Osteoblast (primary cell): ENCODE measurements around the gene SYNDIG1L. TPM values are rescaled to one million over a fixed set of nuclear protein-coding genes. Genes with fewer than 3 reads are reported as not detected.

ENCODE experiments used
- DNase-seq: peaks from one replicate; pipeline ENCODE4 v3.0.0; 2011; ENCODE audit warnings: low spot score, mixed read lengths; ENCODE audit not compliant: insufficient read length; ENCODE audit errors: missing footprints
- H2AFZ ChIP-seq: 2 replicates; pipeline ENCODE4 v1.6.0; 2011; ENCODE audit warnings: mild to moderate bottlenecking, low read length
- H3K27ac ChIP-seq: 2 replicates; pipeline ENCODE4 v1.5.1; 2011; ENCODE audit warnings: mild to moderate bottlenecking, low read depth, low read length, moderate library complexity
- H3K27me3 ChIP-seq: 2 replicates; pipeline ENCODE4 v1.6.0; 2012; ENCODE audit warnings: mild to moderate bottlenecking, control low read depth, inconsistent platforms, low read length, moderate library complexity; ENCODE audit not compliant: insufficient read depth
- H3K36me3 ChIP-seq: 2 replicates; pipeline ENCODE4 v1.5.1; 2011; ENCODE audit warnings: mild to moderate bottlenecking, low read length, control low read depth, moderate library complexity; ENCODE audit not compliant: insufficient read depth
- H3K4me1 ChIP-seq: 2 replicates; pipeline ENCODE4 v1.5.1; 2011; ENCODE audit warnings: mild to moderate bottlenecking, low read length, control low read depth, moderate library complexity; ENCODE audit not compliant: insufficient read depth
- H3K4me2 ChIP-seq: 2 replicates; pipeline ENCODE4 v1.6.0; 2011; ENCODE audit warnings: mild to moderate bottlenecking, low read length; ENCODE audit not compliant: insufficient read depth
- H3K4me3 ChIP-seq: fragments of 200-600 bp; sonication (generic); 3 replicates; pipeline ENCODE4 v1.5.1; 2012; ENCODE audit warnings: mild to moderate bottlenecking, low read length, inconsistent platforms; ENCODE audit not compliant: insufficient read depth
- H3K79me2 ChIP-seq: 2 replicates; pipeline ENCODE4 v1.6.0; 2012; ENCODE audit warnings: mild to moderate bottlenecking, low read length, control low read depth, inconsistent platforms; ENCODE audit not compliant: insufficient read depth
- H3K9me3 ChIP-seq: 2 replicates; pipeline ENCODE4 v1.5.1; 2011; ENCODE audit warnings: low read depth, low read length, control low read depth
- H4K20me1 ChIP-seq: 2 replicates; pipeline ENCODE4 v1.6.0; 2012; ENCODE audit warnings: mild to moderate bottlenecking, low read length, control low read depth; ENCODE audit not compliant: insufficient read depth
- CTCF ChIP-seq: IDR thresholded peaks from 2 replicates; pipeline ENCODE4 v1.5.1; 2011; ENCODE audit warnings: mild to moderate bottlenecking, low read depth, low read length, moderate library complexity; ENCODE audit errors: extremely low read depth
- total RNA-seq: library from RNA; depleted of rRNA; stranded (reverse); fragments of >200 nt; gene quantifications from 2 replicates; pipeline ENCODE4 v1.2.3, GENCODE V29; 2012

The SYNDIG1L gene
- total RNA-seq, 1 donor, result not detected

GRCh38 chr14:74407021-74407800 is 18.8 kb downstream of the SYNDIG1L start:
- DNase-seq, result no peak
- Histone ChIP-seq H3K4me2 (no peak overlapping the region), H3K4me3 (no peak overlapping the region), H3K27ac (no peak overlapping the region), H3K79me2 (no peaks in the 10 kb centered on the region), H3K27me3 (peaks cover 7% of the 10 kb centered on the region), H3K36me3 (no peaks in the 10 kb centered on the region), H4K20me1 (no peaks in the 10 kb centered on the region), H3K4me1 (no peaks in the 10 kb centered on the region), H3K9me3 (no peaks in the 10 kb centered on the region), H2AFZ (no peak overlapping the region)
- TF ChIP-seq CTCF, result no peak

- H3K79me2 ChIP-seq, result no peaks in the 10 kb centered on the region
- no peak for TF ChIP-seq CTCF
- no peaks in the 10 kb centered on the region for H3K4me1 ChIP-seq
- H3K27ac ChIP-seq, result no peak overlapping the region
- no peaks in the 10 kb centered on the region for H3K36me3 ChIP-seq
- no peak overlapping the region for H3K4me3 ChIP-seq
- no peaks in the 10 kb centered on the region for H3K9me3 ChIP-seq
- H4K20me1 ChIP-seq, result no peaks in the 10 kb centered on the region
- no peak overlapping the region for H3K4me2 ChIP-seq
- H2AFZ ChIP-seq, result no peak overlapping the region
- peaks cover 18% of the 10 kb centered on the region for H3K27me3 ChIP-seq
- no peak for DNase-seq
These were observed 20.3 kb downstream of the SYNDIG1L start for GRCh38 chr14:74405663-74406062.

- Histone ChIP-seq H3K4me2 (no peak overlapping the region), H2AFZ (no peak overlapping the region), H3K4me3 (no peak overlapping the region), H3K36me3 (no peaks in the 10 kb centered on the region), H3K27ac (no peak overlapping the region), H3K4me1 (no peaks in the 10 kb centered on the region), H4K20me1 (no peaks in the 10 kb centered on the region), H3K9me3 (no peaks in the 10 kb centered on the region), H3K27me3 (peaks cover 23% of the 10 kb centered on the region), H3K79me2 (no peaks in the 10 kb centered on the region)
- no peak for DNase-seq
- no peak for TF ChIP-seq CTCF
These were observed 21.6 kb downstream of the SYNDIG1L start for GRCh38 chr14:74404435-74404834.

GRCh38 chr14:74403619-74404417 is 22.2 kb downstream of the SYNDIG1L start:
- no peaks in the 10 kb centered on the region for H3K36me3 ChIP-seq
- H3K27me3 ChIP-seq, result peaks cover 23% of the 10 kb centered on the region
- no peak for DNase-seq
- H3K4me2 ChIP-seq, result no peak overlapping the region
- H4K20me1 ChIP-seq, result no peaks in the 10 kb centered on the region
- TF ChIP-seq CTCF, result no peak
- no peaks in the 10 kb centered on the region for H3K9me3 ChIP-seq
- no peak overlapping the region for H3K4me3 ChIP-seq
- no peak overlapping the region for H2AFZ ChIP-seq
- no peaks in the 10 kb centered on the region for H3K79me2 ChIP-seq
- no peak overlapping the region for H3K27ac ChIP-seq
- H3K4me1 ChIP-seq, result no peaks in the 10 kb centered on the region
